GM12878 (cell line): ENCODE data around the gene INCA1. TPM values are rescaled to one million over a fixed set of nuclear protein-coding genes. Genes with fewer than 3 reads are reported as not detected.

Source experiments
- ATAC-seq: fragments of 200-7000 bp; cut with Tn5 transposase; 3 replicates; pipeline ENCODE4 v1.9.1; 2020; ENCODE audit warnings: mild to moderate bottlenecking, moderate library complexity
- BruUV-seq: library from RNA; stranded (reverse); fragments of 400-500 nt; replicated peaks from 2 replicates; lab custom pipeline; 2021; lab: Mats Ljungman, UMichigan
- CTCF ChIA-PET: fragments of 300-600 bp; sonication (Branson Sonifier 250); formaldehyde crosslinking; extraction: SDS; loops from one replicate; lab custom pipeline; 2021; ENCODE audit warnings: inconsistent platforms; lab: Yijun Ruan, JAX
- POLR2A ChIA-PET: fragments of 350-600 bp; formaldehyde crosslinking; extraction: SDS; loops from one replicate; lab custom pipeline; 2021; ENCODE audit warnings: inconsistent platforms; lab: Charles Lee
- RAD21 ChIA-PET: fragments of 300-600 bp; sonication (Branson Sonifier 250); formaldehyde crosslinking; loops from one replicate; lab custom pipeline; 2023; ENCODE audit warnings: antibody characterized with exemption; ENCODE audit not compliant: unreplicated experiment; lab: Charles Lee
- SMC1A ChIA-PET: fragments of 300-600 bp; sonication (Branson Sonifier 250); formaldehyde crosslinking; loops from one replicate; lab custom pipeline; 2023; ENCODE audit not compliant: unreplicated experiment, uncharacterized antibody; lab: Charles Lee
- DNase-seq: peaks from one replicate; pipeline ENCODE4 v3.0.0-alpha.2; 2011; ENCODE audit warnings: low read depth, low spot score
- FAIRE-seq: peaks from 3 replicates; lab custom pipeline; 2011; peaks lifted over from hg19 to GRCh38; lab: Jason Lieb, UNC
- H2AFZ ChIP-seq: 2 replicates; pipeline ENCODE4 v1.6.0; 2011; ENCODE audit warnings: low read depth, low read length, control low read depth; ENCODE audit not compliant: control insufficient read depth
- H3K27ac ChIP-seq: 2 replicates; pipeline ENCODE4 v1.5.1; 2011; ENCODE audit warnings: control low read depth; ENCODE audit not compliant: control insufficient read depth, insufficient read depth
- H3K27me3 ChIP-seq, 2 experiments: replicated peaks in 1 of 2; 2 replicates each; pipeline versions ENCODE4 v1.6.0 to v1.6.1; 2011; ENCODE audit warnings: low read length in 1 of 2; ENCODE audit not compliant: control insufficient read depth in 2 of 2, insufficient read depth in 2 of 2
- H3K36me3 ChIP-seq, 2 experiments: 2 replicates each; pipeline ENCODE4 v1.5.1; 2011; ENCODE audit warnings: low read length in 1 of 2; ENCODE audit not compliant: control insufficient read depth in 2 of 2, insufficient read depth in 2 of 2
- H3K4me1 ChIP-seq: 2 replicates; pipeline ENCODE4 v1.6.1; 2011; ENCODE audit warnings: mild to moderate bottlenecking, low read length, moderate library complexity, mixed read lengths; ENCODE audit not compliant: control insufficient read depth, insufficient read depth
- H3K4me2 ChIP-seq: 2 replicates; pipeline ENCODE4 v1.6.0; 2011; ENCODE audit warnings: control low read depth; ENCODE audit not compliant: control insufficient read depth, insufficient read depth
- H3K4me3 ChIP-seq: fragments of 200-600 bp; sonication (generic); 2 replicates; pipeline ENCODE4 v1.5.1; 2016
- H3K79me2 ChIP-seq: 2 replicates; pipeline ENCODE4 v1.6.0; 2011; ENCODE audit warnings: low read length; ENCODE audit not compliant: control insufficient read depth, insufficient read depth
- H3K9ac ChIP-seq: 2 replicates; pipeline ENCODE4 v1.8.0; 2011; ENCODE audit warnings: low read length, control low read depth, mixed read lengths; ENCODE audit not compliant: control insufficient read depth, insufficient read depth
- H3K9me3 ChIP-seq: replicated peaks from 3 replicates; pipeline ENCODE4 v1.5.1; 2011; ENCODE audit warnings: mild to moderate bottlenecking, low read length; ENCODE audit not compliant: control insufficient read depth, insufficient read depth
- H4K20me1 ChIP-seq: 2 replicates; pipeline ENCODE4 v1.6.0; 2011; ENCODE audit not compliant: control insufficient read depth, insufficient read depth
- CTCF ChIP-seq, 3 experiments: IDR thresholded peaks in 2 of 3; conservative IDR thresholded peaks in 1 of 3; 2 replicates each; pipeline ENCODE4 v1.5.1; 2011; ENCODE audit warnings: low read depth in 3 of 3, low read length in 3 of 3, mild to moderate bottlenecking in 3 of 3, control low read depth in 2 of 3, moderate library complexity in 2 of 3, inconsistent platforms in 1 of 3, mixed read lengths in 1 of 3; ENCODE audit not compliant: control insufficient read depth in 2 of 3, insufficient read depth in 1 of 3; ENCODE audit errors: extremely low read depth in 1 of 3
- E2F8 ChIP-seq: fragments of 450-650 bp; IDR thresholded peaks from 2 replicates; pipeline ENCODE4 v1.6.1; 2018; ENCODE audit warnings: mild to moderate bottlenecking, low read depth, moderate library complexity; ENCODE audit not compliant: partially characterized antibody
- E4F1 ChIP-seq: fragments of 450-650 bp; IDR thresholded peaks from 2 replicates; pipeline ENCODE4 v1.6.1; 2018; ENCODE audit warnings: borderline replicate concordance, mild to moderate bottlenecking; ENCODE audit not compliant: partially characterized antibody
- ETV6 ChIP-seq, 2 experiments: fragments of 450-650 bp in 1 of 2; IDR thresholded peaks in 1 of 2; conservative IDR thresholded peaks in 1 of 2; 2 replicates each; pipeline ENCODE4 v1.6.1; 2014; ENCODE audit warnings: antibody characterized with exemption in 1 of 2, borderline replicate concordance in 1 of 2, low read depth in 1 of 2, mild to moderate bottlenecking in 1 of 2, moderate library complexity in 1 of 2
- HDGF ChIP-seq: fragments of 450-650 bp; IDR thresholded peaks from 2 replicates; pipeline ENCODE4 v1.6.1; 2016; ENCODE audit warnings: antibody characterized with exemption
- MTA3 ChIP-seq: IDR thresholded peaks from 2 replicates; pipeline ENCODE4 v1.6.1; 2012; ENCODE audit warnings: low read length, inconsistent platforms, borderline replicate concordance
- NBN ChIP-seq: fragments of 450-650 bp; IDR thresholded peaks from 2 replicates; pipeline ENCODE4 v1.6.1; 2016
- POU2F2 ChIP-seq: IDR thresholded peaks from 3 replicates; pipeline ENCODE4 v1.6.1; 2011; ENCODE audit warnings: low read depth, mild to moderate bottlenecking, low read length, borderline replicate concordance
- RAD21 ChIP-seq: IDR thresholded peaks from 2 replicates; pipeline ENCODE4 v1.6.1; 2011; ENCODE audit warnings: mild to moderate bottlenecking, low read depth, low read length, moderate library complexity; ENCODE audit not compliant: insufficient read depth
- SMC3 ChIP-seq: IDR thresholded peaks from 2 replicates; pipeline ENCODE4 v1.6.1; 2011; ENCODE audit warnings: low read length, improper control_type of control experiment, borderline replicate concordance
- YY1 ChIP-seq: IDR thresholded peaks from 2 replicates; pipeline ENCODE4 v1.6.1; 2011; ENCODE audit warnings: low read depth, mild to moderate bottlenecking, low read length
- ZNF207 ChIP-seq: fragments of 450-650 bp; IDR thresholded peaks from 2 replicates; pipeline ENCODE4 v1.6.1; 2014; ENCODE audit warnings: antibody characterized with exemption, mild to moderate bottlenecking, borderline replicate concordance
- WGBS: methylation state at CpG from one replicate; pipeline ENCODE4 v1.1.6; 2016; ENCODE audit warnings: low lambda C conversion rate; ENCODE audit not compliant: insufficient replicate concordance, insufficient coverage; ENCODE audit errors: missing lambda C conversion rate; 5-methylcytosine and 5-hydroxymethylcytosine counted together
- in situ Hi-C: fragments of 300-500 bp; cut with MboI; formaldehyde crosslinking; loops from 9 replicates; pipeline ENCODE4 v1.14.3; 2018; ENCODE audit warnings: mixed read lengths
- intact Hi-C: fragments of 100-400 bp; cut with micrococcal nuclease; formaldehyde crosslinking; loops from one replicate; pipeline ENCODE4 v1.14.2; 2022; ENCODE audit not compliant: unreplicated experiment
- polyA plus RNA-seq, 11 experiments: library from polyadenylated mRNA; depleted of rRNA in 4 of 11; unstranded in 6 of 11; stranded (reverse) in 5 of 11; fragments of >200 nt; fragmentation: Nextera tagmentation in 4 of 11; fragmentation: Illumina TruSeq in 1 of 11; extraction: Ambion mirVana in 4 of 11; extraction: Trizol in 1 of 11; gene quantifications; 1 replicate in 1 of 11; 2 replicates in 10 of 11; pipeline versions ENCODE4 v1.2.1 to v1.2.3, GENCODE V29; 2011 to 2016; ENCODE audit warnings: inconsistent platforms in 2 of 11, missing spikeins in 2 of 11, low read depth in 1 of 11
- total RNA-seq, 4 experiments: library from RNA; depleted of rRNA in 3 of 4; stranded (reverse); fragments of >200 nt in 3 of 4; fragmentation: Illumina TruSeq in 1 of 4; extraction: Trizol in 1 of 4; gene quantifications; 2 replicates each; pipeline versions ENCODE4 v1.2.1 to v1.2.3, GENCODE V29; 2013 to 2021

INCA1 gene
- total and polyA plus RNA-seq, 10 of the 15 experiments (the other 5 are each of a cell fraction or from before 2014, with no cell fraction given), result 0.19 to 1.8 (median 0.45) TPM

GRCh38 chr17:4980644-4981216 lies 16.6 kb downstream of the INCA1 start:
- ATAC-seq (peak; percentile 92), DNase-seq (no peak), FAIRE-seq (peak; percentile 62)
- POLR2A ChIA-PET, result interaction anchor here (0.5 to 2.4 kb wide), 3 partner anchors 13 to 81 kb away, joined by 3 to 8 read pairs (median 4); partner anchors contain the start of gene SPAG7
- H3K79me2 ChIP-seq, result no peaks in the 10 kb centered on the region
- H3K4me3 ChIP-seq, result no peak overlapping the region
- 0 out of 2 replicates have a peak overlapping the region, but pooled peaks have one; percentile 3 for H3K27ac ChIP-seq
- in situ Hi-C loops, result loop anchor here (5.0 kb wide), 1 partner anchor 87 kb away; no protein-coding TSS in a partner anchor
- no peaks in the 10 kb centered on the region for H4K20me1 ChIP-seq
- H3K4me1 ChIP-seq, result peaks cover 12% of the 10 kb centered on the region
- SMC1A ChIA-PET, result interaction anchor here (0.9 to 3.6 kb wide), 6 partner anchors 12 to 81 kb away, joined by 3 to 29 read pairs (median 5); partner anchors contain the start of gene SPAG7
- H3K36me3 ChIP-seq, result peaks cover 12 to 16% of the 10 kb centered on the region in 2 experiments; a peak in 3 of 4 replicates
- H2AFZ ChIP-seq, result no peak overlapping the region; the same call in 1 of the 2 replicates
- no peaks in the 10 kb centered on the region for H3K27me3 ChIP-seq
- intact Hi-C loops, result loop anchor here (1.0 kb wide), 1 partner anchor 82 kb away; no protein-coding TSS in a partner anchor
- H3K9ac ChIP-seq, result no peak overlapping the region
- BruUV-seq, result no TSS peak
- RAD21 ChIA-PET, result interaction anchor here (1.0 to 2.1 kb wide), 2 partner anchors 72 to 81 kb away, joined by 3 to 15 read pairs; no protein-coding TSS in a partner anchor
- no peak overlapping the region for H3K4me2 ChIP-seq
- H3K9me3 ChIP-seq, result no peaks in the 10 kb centered on the region
- CTCF ChIA-PET, result interaction anchor here (0.7 to 4.5 kb wide), 17 partner anchors 9 to 130 kb away, joined by 3 to 55 read pairs (median 4); partner anchors contain the start of genes CHRNE and SLC52A1
- WGBS, result 26% methylated on average over 6 of the region's 6 CpGs
- TF ChIP-seq MTA3 (no peak; the same call in 1 of the 2 replicates), SMC3 (peak; percentile 88), POU2F2 (0 out of 3 replicates have a peak, but pooled peaks have one; percentile 8), NBN (0 out of 2 replicates have a peak, but pooled peaks have one; percentile 26), YY1 (peak; percentile 63; the same call in 1 of the 2 replicates), ZNF207 (peak; percentile 43; the same call in 1 of the 2 replicates), RAD21 (peak; percentile 65), E2F8 (no peak), CTCF (IDR thresholded peaks at IDR 0.05 in 2 of 3, conservative IDR thresholded peaks at IDR 0.05 in 1 of 3; ENCODE audit: control insufficient read depth in 2 of 3, extremely low read depth in 1 of 3, insufficient read depth in 1 of 3, low read depth in 3 of 3, low read length in 3 of 3) (peak; percentile 63 to 68 (median 66)), E4F1 (no peak), HDGF (peak; percentile 42; the same call in 1 of the 2 replicates), ETV6 (conservative IDR thresholded peaks at IDR 0.05 in 1 of 2, IDR thresholded peaks at IDR 0.05 in 1 of 2; ENCODE audit: borderline replicate concordance in 1 of 2, low read depth in 1 of 2) (0 out of 4 replicates have a peak, but pooled peaks of 1 of the 2 experiments have one; percentile 14)
